T-helper 1 cell treated with Interleukin-12 subunit alpha and Interleukin-12 subunit beta and Interleukin-4 antibody, amounts not matched to agents 30 ng/mL and 1 ng/mL, for 36 hours (primary cell): ENCODE measurements around the gene MET. TPM values are rescaled to one million over a fixed set of nuclear protein-coding genes. Genes with fewer than 3 reads are reported as not detected.
"Not testable (repeated sequence)": the region's sequence is repeated elsewhere in the genome, so short reads cannot be mapped to it uniquely, and the experiment has no call there.

Experiments used
- intact Hi-C: fragments of 100-400 bp; cut with micrococcal nuclease; formaldehyde crosslinking; loops from one replicate; pipeline ENCODE4 v1.15.1; 2024
- total RNA-seq: library from RNA; stranded (reverse); gene quantifications from 2 replicates; pipeline ENCODE4 v1.2.3, GENCODE V29; 2022

Gene MET
- total RNA-seq, 1 donor from 2014 or later = 0.71 TPM

- intact Hi-C loops = no loop called here
Observed at GRCh38 chr7:116697152-116697551, 25.2 kb downstream of the MET start.

- intact Hi-C loops = no loop called here
Observed at GRCh38 chr7:116697761-116698160, 25.8 kb downstream of the MET start.

- intact Hi-C loops = no loop called here
Observed at GRCh38 chr7:116698396-116698795, 26.4 kb downstream of the MET start.

- intact Hi-C loops = no loop called here
Observed at GRCh38 chr7:116698930-116699721, 27.1 kb downstream of the MET start.

GRCh38 chr7:116699722-116700120 lies 27.7 kb downstream of the MET start:
- intact Hi-C loops = no loop called here

GRCh38 chr7:116702046-116702785 lies 30.2 kb downstream of the MET start:
- intact Hi-C loops = no loop called here

GRCh38 chr7:116704650-116705228 lies 32.7 kb downstream of the MET start:
- intact Hi-C loops = no loop called here

- intact Hi-C loops = no loop called here
Observed at GRCh38 chr7:116705419-116705818, 33.4 kb downstream of the MET start.

GRCh38 chr7:116706668-116707126 lies 34.7 kb downstream of the MET start:
- intact Hi-C loops = no loop called here

GRCh38 chr7:116707289-116707688 lies 35.3 kb downstream of the MET start:
- intact Hi-C loops = no loop called here

GRCh38 chr7:116708248-116708647 lies 36.3 kb downstream of the MET start:
- intact Hi-C loops = no loop called here

- intact Hi-C loops = no loop called here
Observed at GRCh38 chr7:116708861-116709260, 36.9 kb downstream of the MET start.

- intact Hi-C loops = no loop called here
Observed at GRCh38 chr7:116709336-116709735, 37.3 kb downstream of the MET start.

- intact Hi-C loops = no loop called here
Observed at GRCh38 chr7:116710764-116711452, 38.9 kb downstream of the MET start.

- intact Hi-C loops = no loop called here
Observed at GRCh38 chr7:116711790-116712189, 39.8 kb downstream of the MET start.

GRCh38 chr7:116713500-116713899 lies 41.5 kb downstream of the MET start:
- intact Hi-C loops = no loop called here

GRCh38 chr7:116713918-116714317 lies 41.9 kb downstream of the MET start:
- intact Hi-C loops = no loop called here

GRCh38 chr7:116715077-116715476 lies 43.1 kb downstream of the MET start:
- intact Hi-C loops = no loop called here

GRCh38 chr7:116717137-116717536 lies 45.1 kb downstream of the MET start:
- intact Hi-C loops = no loop called here

- intact Hi-C loops = not testable (repeated sequence)
Observed at GRCh38 chr7:116723959-116724529, 52.0 kb downstream of the MET start.

- intact Hi-C loops = no loop called here
Observed at GRCh38 chr7:116724560-116725231, 52.7 kb downstream of the MET start.
